Stomach (tissue), 9 donors: ENCODE measurements around the gene FAM184B. TPM values are rescaled to one million over a fixed set of nuclear protein-coding genes. Genes with fewer than 3 reads are reported as not detected.

ENCODE experiments used
- DNase-seq, 2 donors: peaks; one replicate each; pipeline versions ENCODE4 v3.0.0 to v3.0.0-alpha.2; 2013 to 2019
- H3K27ac ChIP-seq, 5 donors: fragments of 200-600 bp in 4 of 5; sonication (generic) in 4 of 5; one replicate each; pipeline ENCODE4 v1.5.1; 2013 to 2019; ENCODE audit warnings: mild to moderate bottlenecking in 1 of 5, moderate library complexity in 1 of 5
- H3K27me3 ChIP-seq, 3 donors: fragments of 200-600 bp; sonication (generic); one replicate each; pipeline ENCODE4 v1.5.1; 2017 to 2019; ENCODE audit warnings: mixed run types in 1 of 3
- H3K36me3 ChIP-seq, 4 donors: fragments of 200-600 bp; sonication (generic); 1 replicate in 3 of 4; 2 replicates in 1 of 4; pipeline ENCODE4 v1.5.1; 2016 to 2019
- H3K4me1 ChIP-seq, 4 donors: fragments of 200-600 bp; sonication (generic); one replicate each; pipeline ENCODE4 v1.5.1; 2016 to 2019
- H3K4me3 ChIP-seq, 4 donors: fragments of 200-600 bp; sonication (generic) in 3 of 4; one replicate each; pipeline ENCODE4 v1.5.1; 2016 to 2019; ENCODE audit warnings: mild to moderate bottlenecking in 1 of 4
- H3K9me3 ChIP-seq, 4 donors: fragments of 200-600 bp; sonication (generic); one replicate each; pipeline ENCODE4 v1.5.1; 2016 to 2019
- CTCF ChIP-seq, 7 experiments: fragments of 450-650 bp in 4 of 7; fragments of 200-600 bp in 3 of 7; sonication (generic) in 3 of 7; IDR thresholded peaks; one replicate each; pipeline ENCODE4 v1.5.1; 2016 to 2019; ENCODE audit warnings: antibody characterized with exemption in 7 of 7, control low read depth in 2 of 7, mild to moderate bottlenecking in 1 of 7
- EP300 ChIP-seq: sonication (generic); formaldehyde crosslinking; IDR thresholded peaks from one replicate; pipeline ENCODE4 v1.6.1; 2017; ENCODE audit warnings: antibody characterized with exemption
- POLR2A ChIP-seq, 4 donors: fragments of 450-650 bp; IDR thresholded peaks; one replicate each; pipeline ENCODE4 v1.6.1; 2016; ENCODE audit warnings: antibody characterized with exemption in 4 of 4, control low read depth in 2 of 4, mild to moderate bottlenecking in 1 of 4, moderate library complexity in 1 of 4
- POLR2AphosphoS5 ChIP-seq, 3 donors: sonication (generic); formaldehyde crosslinking; IDR thresholded peaks; one replicate each; pipeline ENCODE4 v1.6.1; 2016; ENCODE audit warnings: antibody characterized with exemption in 3 of 3
- WGBS, 5 donors: extraction: QIAGEN DNeasy Blood & Tissue Kit in 3 of 5; methylation state at CpG; one replicate each; pipeline versions ENCODE4 v1.1.5 to v1.1.7; 2013 to 2018; 5-methylcytosine and 5-hydroxymethylcytosine counted together
- intact Hi-C: fragments of 100-400 bp; cut with DNase I; formaldehyde crosslinking; loops from one replicate; pipeline ENCODE4 v1.15.1; 2023; ENCODE audit warnings: low total_unique reads
- polyA plus RNA-seq, 3 donors: library from polyadenylated mRNA; stranded (reverse); fragments of 200-250 nt; gene quantifications; one replicate each; pipeline ENCODE4 v1.2.3, GENCODE V29; 2013
- total RNA-seq, 5 donors: library from RNA; depleted of rRNA; stranded (reverse); fragments of >200 nt; gene quantifications; one replicate each; pipeline versions ENCODE4 v1.1.0 to v1.2.3, GENCODE V29; 2014 to 2016
- donor health status: healthy with polysubstance abuse.
- donor health status: Bipolar disorder and iron deficiency.
- donor health status: healthy.

Gene FAM184B
- total and polyA plus RNA-seq, 8 donors = 0.08 to 0.18 TPM; not detected in 6

DNA sequence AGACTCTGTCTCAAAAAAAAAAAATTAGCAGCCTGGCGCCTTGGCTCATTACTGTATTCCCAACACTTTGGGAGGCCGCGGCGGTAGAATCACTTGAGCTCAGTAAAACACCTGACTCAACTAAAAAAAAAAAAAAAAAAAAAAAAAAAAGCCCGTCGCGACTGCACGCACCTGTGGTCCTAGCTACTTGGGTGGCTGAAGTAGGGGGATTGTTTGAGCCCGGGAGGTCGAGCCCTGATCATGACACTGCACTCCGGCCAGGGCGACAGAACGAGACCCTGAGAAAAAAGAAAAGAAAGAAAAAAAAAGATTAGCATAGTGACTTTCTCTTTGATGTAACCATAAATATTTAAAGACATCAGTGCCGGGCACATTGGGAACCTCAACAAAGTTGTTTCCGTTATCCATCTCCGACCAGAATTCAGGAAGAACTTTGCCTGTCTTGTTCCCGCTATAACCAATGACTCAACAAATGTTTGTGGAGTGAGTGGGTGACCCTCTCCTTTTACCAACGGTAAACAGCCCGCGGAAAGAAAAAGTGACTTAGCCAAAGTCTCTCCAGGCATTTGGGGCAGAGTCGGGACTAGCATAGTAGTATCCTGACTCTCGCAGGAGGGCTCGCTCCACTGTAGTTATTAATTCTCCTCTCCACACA is 167.5 kb downstream of the FAM184B start:
- no peak for DNase-seq
- TF ChIP-seq EP300 (no peak), POLR2A (IDR thresholded peaks at IDR 0.05) (no peak), CTCF (IDR thresholded peaks at IDR 0.05) (no peak), POLR2AphosphoS5 (IDR thresholded peaks at IDR 0.05) (no peak)
- Histone ChIP-seq H3K4me3 (peak overlapping the region; percentile 85 to 99 (median 94)), H3K36me3 (peaks cover 0 to 31% (median 20%) of the 10 kb centered on the region in 4 donors), H3K27ac (peak overlapping the region; percentile 79 to 92 (median 91)), H3K4me1 (peaks cover 26 to 49% (median 36%) of the 10 kb centered on the region in 4 donors), H3K27me3 (no peaks in the 10 kb centered on the region), H3K9me3 (no peaks in the 10 kb centered on the region)
- intact Hi-C loops = no loop called here
- WGBS, 5 donors = 0 to 3% (median 1%) methylated on average over 23 of the region's 23 CpGs

DNA sequence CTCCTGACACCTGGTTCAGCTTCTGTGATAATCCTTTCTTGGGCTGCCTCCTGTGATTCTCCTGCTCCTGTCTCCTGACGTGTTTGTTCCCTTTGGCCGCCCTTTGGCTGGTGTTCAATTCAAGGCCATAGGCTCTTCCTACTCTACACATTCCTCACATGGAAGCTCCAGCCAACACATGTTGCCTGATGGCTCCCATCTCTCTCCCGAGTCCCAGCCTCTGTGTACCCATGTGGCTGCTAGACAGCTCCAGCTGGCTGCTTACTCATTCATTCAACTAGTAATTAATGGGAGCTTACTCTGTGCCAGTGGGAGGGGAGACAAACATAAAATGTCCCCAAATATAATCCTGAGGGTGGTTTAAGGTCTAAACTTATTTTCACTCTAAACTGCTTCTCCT is 176.2 kb downstream of the FAM184B start:
- H3K4me1 ChIP-seq = no peaks in the 10 kb centered on the region
- H3K4me3 ChIP-seq = no peak overlapping the region
- no peaks in the 10 kb centered on the region for H3K27me3 ChIP-seq
- no peaks in the 10 kb centered on the region for H3K9me3 ChIP-seq
- no peak for DNase-seq
- TF ChIP-seq CTCF (IDR thresholded peaks at IDR 0.05) (no peak), EP300 (no peak), POLR2AphosphoS5 (IDR thresholded peaks at IDR 0.05) (no peak), POLR2A (IDR thresholded peaks at IDR 0.05) (no peak)
- H3K36me3 ChIP-seq = peaks cover 16 to 92% (median 76%) of the 10 kb centered on the region in 4 donors
- H3K27ac ChIP-seq = no peak overlapping the region
- intact Hi-C loops = no loop called here
- WGBS, 5 donors = 67 to 83% (median 74%) methylated on average over 3 of the region's 3 CpGs

DNA sequence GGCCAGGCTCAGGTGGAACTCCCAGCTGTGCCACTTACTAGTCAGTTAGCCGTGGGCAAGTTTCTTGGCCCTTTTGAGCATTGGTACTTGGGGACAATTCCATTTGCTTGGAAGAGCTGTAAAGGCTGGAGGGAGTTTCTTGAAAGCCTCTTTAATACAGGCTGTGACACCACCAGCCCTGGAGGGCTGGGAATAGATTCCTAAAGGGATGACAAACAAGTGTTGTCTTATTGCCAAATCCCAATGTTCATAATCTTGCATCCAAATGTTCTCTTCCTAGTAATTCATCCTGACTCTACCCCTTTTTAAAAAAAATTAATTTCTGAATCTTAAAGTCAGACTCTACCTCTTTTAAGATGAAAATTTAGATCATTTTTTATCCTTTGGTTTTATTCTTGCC is 181.6 kb downstream of the FAM184B start:
- no peak for DNase-seq
- H3K36me3 ChIP-seq = peaks cover 42 to 100% (median 89%) of the 10 kb centered on the region in 4 donors

DNA sequence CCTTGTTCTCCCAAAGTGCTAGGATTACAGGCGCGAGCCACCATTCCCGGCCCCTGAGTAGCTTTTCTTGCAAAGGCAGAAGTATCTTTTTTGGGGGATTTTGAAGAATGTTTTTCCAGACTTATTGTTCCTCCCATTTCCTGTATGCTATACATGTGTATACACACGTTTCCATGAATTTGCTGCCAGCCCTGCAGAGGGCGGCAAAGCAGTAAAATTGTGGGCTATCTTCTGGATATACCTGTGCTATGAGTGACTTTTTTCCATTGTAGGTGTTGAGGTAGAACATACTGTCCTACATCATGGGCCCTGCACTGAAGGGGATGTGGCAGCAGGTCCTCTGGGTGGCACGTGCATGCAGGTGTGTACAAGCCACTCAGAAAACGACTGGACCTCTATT is 183.9 kb downstream of the FAM184B start:
- Histone ChIP-seq H3K4me3 (no peak overlapping the region), H3K9me3 (no peaks in the 10 kb centered on the region), H3K27ac (no peak overlapping the region), H3K4me1 (no peaks in the 10 kb centered on the region), H3K27me3 (no peaks in the 10 kb centered on the region), H3K36me3 (peaks cover 54 to 100% (median 99%) of the 10 kb centered on the region in 4 donors)
- no peak for TF ChIP-seq EP300
- TF ChIP-seq CTCF (IDR thresholded peaks at IDR 0.05) = peak in 1 of 7 experiments; percentile 17
- WGBS, 5 donors = 57 to 78% (median 69%) methylated on average over 7 of the region's 7 CpGs
- intact Hi-C loops = no loop called here
- peak in 1 of 2 donors; percentile 64 for DNase-seq

More for the DNA sequence above, 181.6 kb downstream of the FAM184B start:
- no peak overlapping the region for H3K27ac ChIP-seq
- H3K9me3 ChIP-seq = no peaks in the 10 kb centered on the region
- no peaks in the 10 kb centered on the region for H3K4me1 ChIP-seq
- WGBS, 5 donors = 45 to 100% (median 92%) methylated on average over 1 of the region's 1 CpG
- no peak for TF ChIP-seq CTCF (IDR thresholded peaks at IDR 0.05)
- TF ChIP-seq EP300 = no peak
- H3K4me3 ChIP-seq = no peak overlapping the region
- H3K27me3 ChIP-seq = no peaks in the 10 kb centered on the region
- intact Hi-C loops = no loop called here
